Measurements from ENCODE around the gene LOX.
"Not testable (repeated sequence)": the region's sequence is repeated elsewhere in the genome, so short reads cannot be mapped to it uniquely, and the experiment has no call there.

- not testable (repeated sequence) for TF ChIP-seq CTCF (conservative IDR thresholded peaks at IDR 0.05; ENCODE audit: low read depth in 2 of 2); EZH2phosphoT487 (IDR thresholded peaks at IDR 0.05; ENCODE audit: unreplicated experiment); EZH2 (IDR thresholded peaks at IDR 0.05; ENCODE audit: low read depth, unreplicated experiment)
Observed at GRCh38 chr5:122094251-122094650, 16.2 kb upstream of the LOX start.

All from GM23338 (cell line).